ENCODE results near the gene VPS4A. TPM values are rescaled to one million over a fixed set of nuclear protein-coding genes. Genes with fewer than 3 reads are reported as not detected.

Gene VPS4A
- total RNA-seq, 1 experiment from 2014 or later, result 42.2 TPM

DNA sequence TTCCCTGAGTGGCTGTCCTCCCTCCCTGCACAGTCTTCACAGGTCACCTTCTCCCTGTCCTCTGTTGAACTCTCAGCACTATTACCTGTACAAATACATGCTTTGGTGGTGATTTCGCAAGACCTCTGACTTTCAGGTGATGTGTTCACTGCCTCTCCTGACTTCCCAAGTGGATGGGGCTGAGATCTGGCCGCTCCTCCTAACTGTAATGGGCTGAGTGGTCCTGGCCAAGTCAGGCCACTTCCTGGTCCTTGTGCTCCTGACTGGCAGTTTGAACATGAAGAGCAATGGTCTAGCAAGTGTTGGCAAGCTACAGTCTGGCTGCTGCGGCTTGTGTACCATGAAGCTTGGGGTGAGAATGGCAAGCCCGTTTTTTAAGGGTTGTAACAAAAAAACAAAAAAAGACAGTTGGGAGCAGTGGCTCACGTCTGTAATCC is 52.1 kb downstream of the VPS4A start:
- peaks cover 22% of the 10 kb centered on the region for H3K79me2 ChIP-seq (ENCODE audit: insufficient read depth, low read length)
- no peak overlapping the region for H3K27ac ChIP-seq (ENCODE audit: low read depth, low read length)
- BruUV-seq (replicated peaks), result no TSS peak
- DNase-seq (ENCODE audit: low read depth, low spot score) (no peak), ATAC-seq (no peak)
- RAD21 ChIA-PET (ENCODE audit: low non-redundant PET in 1 of 2, low total read pairs in 2 of 2, uncharacterized antibody in 2 of 2, unreplicated experiment in 2 of 2), result no interaction called here
- H3K36me3 ChIP-seq (ENCODE audit: control insufficient read depth in 1 of 2, insufficient read depth in 2 of 2, low read length in 2 of 2), result peaks cover 35 to 48% of the 10 kb centered on the region in 2 experiments; a peak in 3 of 4 replicates
- no peak overlapping the region for H2AFZ ChIP-seq (ENCODE audit: low read depth, low read length, poor library complexity, severe bottlenecking)
- no peaks in the 10 kb centered on the region for H4K20me1 ChIP-seq (ENCODE audit: insufficient read depth)
- no peak overlapping the region for H3K9ac ChIP-seq (ENCODE audit: low read length)
- no peak overlapping the region for H3K4me2 ChIP-seq (ENCODE audit: low read length)
- no peaks in the 10 kb centered on the region for H3K9me3 ChIP-seq (ENCODE audit: control insufficient read depth in 1 of 2, insufficient read depth in 1 of 2, low read depth in 1 of 2, low read length in 2 of 2)
- intact Hi-C loops (cut with micrococcal nuclease), result no loop called here
- POLR2A ChIA-PET, result no interaction called here
- no peak overlapping the region for H3K4me3 ChIP-seq (replicated peaks in 1 of 2; ENCODE audit: low read depth in 1 of 2, low read length in 2 of 2)
- no peaks in the 10 kb centered on the region for H3K9me2 ChIP-seq (ENCODE audit: insufficient read depth)
- no peaks in the 10 kb centered on the region for H3K27me3 ChIP-seq (ENCODE audit: insufficient read depth, low read length)
- H3K4me1 ChIP-seq (ENCODE audit: control insufficient read depth in 1 of 2, insufficient read depth in 2 of 2, low read length in 2 of 2), result peaks cover 7 to 25% of the 10 kb centered on the region in 2 experiments
- CTCF ChIA-PET, result no interaction called here
- TF ChIP-seq SIN3A (IDR thresholded peaks at IDR 0.05; ENCODE audit: low read depth), result no peak
- peak; percentile 77 for TF ChIP-seq CEBPB (IDR thresholded peaks at IDR 0.05; ENCODE audit: low read depth)

DNA sequence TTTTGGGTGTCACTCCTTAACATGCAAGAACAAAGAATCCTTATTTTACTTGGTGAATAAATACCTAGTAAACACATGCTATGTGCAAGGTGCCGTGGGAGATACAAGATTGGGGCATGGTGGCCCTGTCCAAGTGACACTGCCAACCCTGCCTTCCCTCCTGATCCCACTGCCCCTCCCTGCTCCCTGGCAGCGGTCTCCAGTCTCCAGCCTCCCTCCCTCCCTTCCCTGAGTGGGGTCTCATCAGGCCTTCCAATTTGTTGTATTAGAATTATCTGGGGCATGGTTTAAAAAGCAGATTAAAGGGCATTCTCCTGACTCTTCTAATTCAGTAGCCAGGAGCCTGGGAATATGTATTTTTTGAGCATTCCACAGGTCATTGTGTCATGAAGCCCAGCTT is 52.9 kb downstream of the VPS4A start:
- Histone ChIP-seq H3K9me2 (ENCODE audit: insufficient read depth) (no peaks in the 10 kb centered on the region), H3K27ac (ENCODE audit: low read depth, low read length) (no peak overlapping the region), H3K27me3 (ENCODE audit: insufficient read depth, low read length) (no peaks in the 10 kb centered on the region), H4K20me1 (ENCODE audit: insufficient read depth) (no peaks in the 10 kb centered on the region), H3K36me3 (ENCODE audit: control insufficient read depth in 1 of 2, insufficient read depth in 2 of 2, low read length in 2 of 2) (peaks cover 40 to 52% of the 10 kb centered on the region in 2 experiments; a peak in 3 of 4 replicates), H3K9me3 (ENCODE audit: control insufficient read depth in 1 of 2, insufficient read depth in 1 of 2, low read depth in 1 of 2, low read length in 2 of 2) (no peaks in the 10 kb centered on the region), H2AFZ (ENCODE audit: low read depth, low read length, poor library complexity, severe bottlenecking) (no peak overlapping the region), H3K4me3 (replicated peaks in 1 of 2; ENCODE audit: low read depth in 1 of 2, low read length in 2 of 2) (no peak overlapping the region), H3K4me1 (ENCODE audit: control insufficient read depth in 1 of 2, insufficient read depth in 2 of 2, low read length in 2 of 2) (peaks cover 7 to 25% of the 10 kb centered on the region in 2 experiments), H3K79me2 (ENCODE audit: insufficient read depth, low read length) (peaks cover 24% of the 10 kb centered on the region), H3K9ac (ENCODE audit: low read length) (no peak overlapping the region), H3K4me2 (ENCODE audit: low read length) (no peak overlapping the region)
- intact Hi-C loops (cut with micrococcal nuclease), result no loop called here
- DNase-seq (ENCODE audit: low read depth, low spot score), result no peak
- ChIA-PET POLR2A (no interaction called here), RAD21 (ENCODE audit: low non-redundant PET in 1 of 2, low total read pairs in 2 of 2, uncharacterized antibody in 2 of 2, unreplicated experiment in 2 of 2) (no interaction called here), CTCF (no interaction called here)
- no TSS peak for BruUV-seq (replicated peaks)
- ATAC-seq, result no peak
- TF ChIP-seq EZH2phosphoT487 (IDR thresholded peaks at IDR 0.05; ENCODE audit: borderline replicate concordance) (no peak), YY1 (IDR thresholded peaks at IDR 0.05; ENCODE audit: extremely low read depth, insufficient replicate concordance, low read depth, low read length) (no peak), POLR2A (IDR thresholded peaks at IDR 0.05; ENCODE audit: borderline replicate concordance, extremely low read depth, insufficient read depth, insufficient read length) (no peak), JUND (IDR thresholded peaks at IDR 0.05) (no peak), SRF (IDR thresholded peaks at IDR 0.05; ENCODE audit: low read depth) (no peak), SIN3A (IDR thresholded peaks at IDR 0.05; ENCODE audit: low read depth) (0 out of 2 replicates have a peak, but pooled peaks have one; percentile 22)

Data from HCT116 (cell line).